K562 (cell line): ENCODE measurements around the gene BTBD2. TPM values are rescaled to one million over a fixed set of nuclear protein-coding genes. Genes with fewer than 3 reads are reported as not detected.

ENCODE experiments used
- BRD9 ChIP-seq: fragments of 450-650 bp; IDR thresholded peaks from 2 replicates; pipeline ENCODE4 v1.6.1; 2018; ENCODE audit warnings: low read depth; ENCODE audit not compliant: partially characterized antibody
- FOXA1 ChIP-seq: fragments of 450-650 bp; IDR thresholded peaks from 2 replicates; pipeline ENCODE4 v1.6.1; 2016; ENCODE audit warnings: mild to moderate bottlenecking, borderline replicate concordance
- FOXA3 ChIP-seq, 2 experiments: fragments of 450-650 bp in 1 of 2; sonication (generic) in 1 of 2; formaldehyde crosslinking; IDR thresholded peaks in 1 of 2; conservative IDR thresholded peaks in 1 of 2; 2 replicates each; pipeline versions ENCODE4 v1.4.0 to v1.8.0; 2020 to 2022; ENCODE audit warnings: mild to moderate bottlenecking in 2 of 2, missing genetic modification reagents in 1 of 2
- FUS ChIP-seq: fragments of 200-400 bp; formaldehyde crosslinking; optimal IDR thresholded peaks from 2 replicates; pipeline ENCODE3; 2017; ENCODE audit warnings: low read depth, low read length
- GATA2 ChIP-seq: sonication (generic); formaldehyde crosslinking; IDR thresholded peaks from 2 replicates; pipeline ENCODE4 v1.4.0; 2020; ENCODE audit warnings: mild to moderate bottlenecking, missing genetic modification reagents
- HDAC6 ChIP-seq: IDR thresholded peaks from 2 replicates; pipeline ENCODE4 v1.6.1; 2012; ENCODE audit warnings: low read depth, mild to moderate bottlenecking, control low read depth, inconsistent platforms, low read length, moderate library complexity
- HNRNPL ChIP-seq: fragments of 200-400 bp; formaldehyde crosslinking; IDR thresholded peaks from 2 replicates; pipeline ENCODE4 v1.6.1; 2017; ENCODE audit warnings: low read depth, mild to moderate bottlenecking, low read length
- HOXB6 ChIP-seq: fragments of 250-450 bp; sonication (Bioruptor Pico); IDR thresholded peaks from 2 replicates; pipeline ENCODE4 v1.5.1; 2022; ENCODE audit warnings: mild to moderate bottlenecking, borderline replicate concordance
- NEUROD1 ChIP-seq: fragments of 150-350 bp; IDR thresholded peaks from 2 replicates; pipeline ENCODE4 v1.6.1; 2014; ENCODE audit warnings: borderline replicate concordance, low read length, low read depth; ENCODE audit not compliant: partially characterized antibody
- PURB ChIP-seq: sonication (generic); formaldehyde crosslinking; IDR thresholded peaks from 2 replicates; pipeline ENCODE4 v1.9.0; 2021; ENCODE audit warnings: low read depth, mild to moderate bottlenecking, missing genetic modification reagents
- RFX1 ChIP-seq: fragments of 450-650 bp; IDR thresholded peaks from 2 replicates; pipeline ENCODE4 v1.6.1; 2016; ENCODE audit warnings: mild to moderate bottlenecking, moderate library complexity
- SIN3B ChIP-seq: fragments of 450-650 bp; IDR thresholded peaks from 2 replicates; pipeline ENCODE4 v1.6.1; 2017; ENCODE audit warnings: low read depth, mild to moderate bottlenecking, moderate library complexity
- SUPT5H ChIP-seq: fragments of 450-650 bp; IDR thresholded peaks from 2 replicates; pipeline ENCODE4 v1.6.1; 2016
- TCF3 ChIP-seq: sonication (generic); formaldehyde crosslinking; IDR thresholded peaks from 2 replicates; pipeline ENCODE4 v1.4.0; 2020; ENCODE audit warnings: mild to moderate bottlenecking, missing genetic modification reagents
- TEAD4 ChIP-seq, 2 experiments: sonication (generic) in 1 of 2; formaldehyde crosslinking in 1 of 2; IDR thresholded peaks; 2 replicates each; pipeline versions ENCODE4 v1.6.1 to v1.8.0; 2012 to 2022; ENCODE audit warnings: borderline replicate concordance in 1 of 2, inconsistent platforms in 1 of 2, low read length in 1 of 2, mild to moderate bottlenecking in 1 of 2, missing genetic modification reagents in 1 of 2
- TRIM25 ChIP-seq: fragments of 450-650 bp; IDR thresholded peaks from 2 replicates; pipeline ENCODE4 v1.7.0; 2016; ENCODE audit warnings: borderline replicate concordance
- ZBTB8A ChIP-seq: fragments of 450-650 bp; IDR thresholded peaks from 2 replicates; pipeline ENCODE4 v1.6.1; 2018; ENCODE audit warnings: mild to moderate bottlenecking, moderate library complexity; ENCODE audit not compliant: partially characterized antibody
- ZNF174 ChIP-seq: fragments of 250-450 bp; sonication (Bioruptor Pico); IDR thresholded peaks from 2 replicates; pipeline ENCODE4 v1.4.0; 2020; ENCODE audit warnings: mild to moderate bottlenecking
- ZNF717 ChIP-seq: fragments of 250-450 bp; sonication (Bioruptor Pico); IDR thresholded peaks from 2 replicates; pipeline ENCODE4 v1.5.0; 2021
- ZNF75A ChIP-seq: fragments of 450-650 bp; formaldehyde crosslinking; IDR thresholded peaks from 2 replicates; pipeline ENCODE4 v1.4.0; 2020; ENCODE audit warnings: mild to moderate bottlenecking
- polyA plus RNA-seq, 8 experiments: library from polyadenylated mRNA; depleted of rRNA in 4 of 8; stranded (reverse) in 5 of 8; unstranded in 3 of 8; fragments of >200 nt; fragmentation: Nextera tagmentation in 2 of 8; fragmentation: Illumina TruSeq in 1 of 8; extraction: Ambion mirVana in 2 of 8; extraction: Trizol in 1 of 8; gene quantifications; 2 replicates each; pipeline versions ENCODE4 v1.2.1 to v1.2.3, GENCODE V29; 2011 to 2014; ENCODE audit warnings: inconsistent platforms in 1 of 8, missing spikeins in 1 of 8
- total RNA-seq, 7 experiments: library from RNA; depleted of rRNA in 6 of 7; stranded (reverse); fragments of >200 nt in 6 of 7; fragmentation: Illumina TruSeq in 2 of 7; extraction: Trizol in 2 of 7; gene quantifications; 2 replicates each; pipeline versions ENCODE4 v1.2.1 to v1.2.3, GENCODE V29; 2011 to 2021; ENCODE audit warnings: low replicate concordance in 1 of 7
- TF ChIP-seq, protein P1 (sequence below), 3 experiments: fragments of 200-800 bp in 1 of 3; fragments of 250-450 bp in 1 of 3; fragments of 450-650 bp in 1 of 3; sonication (Bioruptor Pico) in 1 of 3; sonication (Bioruptor generic) in 1 of 3; formaldehyde crosslinking in 1 of 3; IDR thresholded peaks; 2 replicates each; pipeline versions ENCODE4 v1.6.1 to v1.8.0; 2016 to 2022; ENCODE audit warnings: mild to moderate bottlenecking in 2 of 3, missing genetic modification characterization in 2 of 3, missing compliant biosample characterization in 1 of 3, moderate library complexity in 1 of 3
- TF ChIP-seq, protein P2 (sequence below): IDR thresholded peaks from 3 replicates; pipeline ENCODE4 v1.6.1; 2011; ENCODE audit warnings: borderline replicate concordance, mild to moderate bottlenecking; ENCODE audit not compliant: insufficient read length, insufficient read depth

Gene BTBD2
- total and polyA plus RNA-seq, 9 of the 15 experiments (the other 6 are each of a cell fraction or from before 2014, with no cell fraction given) = 0.10 to 15.6 (median 6.9) TPM

- TF ChIP-seq, protein P1, sequence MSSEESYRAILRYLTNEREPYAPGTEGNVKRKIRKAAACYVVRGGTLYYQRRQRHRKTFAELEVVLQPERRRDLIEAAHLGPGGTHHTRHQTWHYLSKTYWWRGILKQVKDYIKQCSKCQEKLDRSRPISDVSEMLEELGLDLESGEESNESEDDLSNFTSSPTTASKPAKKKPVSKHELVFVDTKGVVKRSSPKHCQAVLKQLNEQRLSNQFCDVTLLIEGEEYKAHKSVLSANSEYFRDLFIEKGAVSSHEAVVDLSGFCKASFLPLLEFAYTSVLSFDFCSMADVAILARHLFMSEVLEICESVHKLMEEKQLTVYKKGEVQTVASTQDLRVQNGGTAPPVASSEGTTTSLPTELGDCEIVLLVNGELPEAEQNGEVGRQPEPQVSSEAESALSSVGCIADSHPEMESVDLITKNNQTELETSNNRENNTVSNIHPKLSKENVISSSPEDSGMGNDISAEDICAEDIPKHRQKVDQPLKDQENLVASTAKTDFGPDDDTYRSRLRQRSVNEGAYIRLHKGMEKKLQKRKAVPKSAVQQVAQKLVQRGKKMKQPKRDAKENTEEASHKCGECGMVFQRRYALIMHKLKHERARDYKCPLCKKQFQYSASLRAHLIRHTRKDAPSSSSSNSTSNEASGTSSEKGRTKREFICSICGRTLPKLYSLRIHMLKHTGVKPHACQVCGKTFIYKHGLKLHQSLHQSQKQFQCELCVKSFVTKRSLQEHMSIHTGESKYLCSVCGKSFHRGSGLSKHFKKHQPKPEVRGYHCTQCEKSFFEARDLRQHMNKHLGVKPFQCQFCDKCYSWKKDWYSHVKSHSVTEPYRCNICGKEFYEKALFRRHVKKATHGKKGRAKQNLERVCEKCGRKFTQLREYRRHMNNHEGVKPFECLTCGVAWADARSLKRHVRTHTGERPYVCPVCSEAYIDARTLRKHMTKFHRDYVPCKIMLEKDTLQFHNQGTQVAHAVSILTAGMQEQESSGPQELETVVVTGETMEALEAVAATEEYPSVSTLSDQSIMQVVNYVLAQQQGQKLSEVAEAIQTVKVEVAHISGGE (CRISPR knock-in tag; IDR thresholded peaks at IDR 0.05) = no peak
- TF ChIP-seq SIN3B (no peak), GATA2 (CRISPR knock-in tag) (no peak), FOXA1 (no peak), RFX1 (no peak), HOXB6 (no peak), TCF3 (no peak), TRIM25 (no peak), HDAC6 (no peak), SUPT5H (peak; percentile 64), TEAD4 (IDR thresholded peaks at IDR 0.05; ENCODE audit: low read length) (no peak), TEAD4 (CRISPR knock-in tag; IDR thresholded peaks at IDR 0.05; ENCODE audit: borderline replicate concordance) (no peak), ZBTB8A (no peak), PURB (CRISPR knock-in tag) (no peak), ZNF75A (CRISPR knock-in tag) (no peak), HNRNPL (no peak), ZNF717 (CRISPR knock-in tag) (no peak), NEUROD1 (no peak), FOXA3 (CRISPR knock-in tag; conservative IDR thresholded peaks at IDR 0.05 in 1 of 2, IDR thresholded peaks at IDR 0.05 in 1 of 2) (no peak), ZNF174 (CRISPR knock-in tag) (no peak), FUS (no peak), BRD9 (no peak)
- TF ChIP-seq, protein P2, sequence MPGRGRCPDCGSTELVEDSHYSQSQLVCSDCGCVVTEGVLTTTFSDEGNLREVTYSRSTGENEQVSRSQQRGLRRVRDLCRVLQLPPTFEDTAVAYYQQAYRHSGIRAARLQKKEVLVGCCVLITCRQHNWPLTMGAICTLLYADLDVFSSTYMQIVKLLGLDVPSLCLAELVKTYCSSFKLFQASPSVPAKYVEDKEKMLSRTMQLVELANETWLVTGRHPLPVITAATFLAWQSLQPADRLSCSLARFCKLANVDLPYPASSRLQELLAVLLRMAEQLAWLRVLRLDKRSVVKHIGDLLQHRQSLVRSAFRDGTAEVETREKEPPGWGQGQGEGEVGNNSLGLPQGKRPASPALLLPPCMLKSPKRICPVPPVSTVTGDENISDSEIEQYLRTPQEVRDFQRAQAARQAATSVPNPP = no peak
These were observed 40.7 kb upstream of the BTBD2 start (continued) for GRCh38 chr19:2055931-2056836.
